ENCODE measurements around the gene SPEF2.

- TF ChIP-seq POLR2A (IDR thresholded peaks at IDR 0.05) (no peak), CTCF (IDR thresholded peaks at IDR 0.05) (no peak)
Measured at GRCh38 chr5:35671541-35672295, 54.1 kb downstream of the SPEF2 start.

Data from vagina (tissue), 2 donors.